Glomerular visceral epithelial cell (primary cell): ENCODE data around the gene ZSCAN10.
A peak's percentile ranks its signal among the peaks of the same experiment; 100 is the strongest.

Experiments
- DNase-seq: peaks from one replicate; pipeline ENCODE4 v3.0.0-alpha.2; 2016; ENCODE audit errors: extremely low spot score

ZSCAN10 gene

DNA sequence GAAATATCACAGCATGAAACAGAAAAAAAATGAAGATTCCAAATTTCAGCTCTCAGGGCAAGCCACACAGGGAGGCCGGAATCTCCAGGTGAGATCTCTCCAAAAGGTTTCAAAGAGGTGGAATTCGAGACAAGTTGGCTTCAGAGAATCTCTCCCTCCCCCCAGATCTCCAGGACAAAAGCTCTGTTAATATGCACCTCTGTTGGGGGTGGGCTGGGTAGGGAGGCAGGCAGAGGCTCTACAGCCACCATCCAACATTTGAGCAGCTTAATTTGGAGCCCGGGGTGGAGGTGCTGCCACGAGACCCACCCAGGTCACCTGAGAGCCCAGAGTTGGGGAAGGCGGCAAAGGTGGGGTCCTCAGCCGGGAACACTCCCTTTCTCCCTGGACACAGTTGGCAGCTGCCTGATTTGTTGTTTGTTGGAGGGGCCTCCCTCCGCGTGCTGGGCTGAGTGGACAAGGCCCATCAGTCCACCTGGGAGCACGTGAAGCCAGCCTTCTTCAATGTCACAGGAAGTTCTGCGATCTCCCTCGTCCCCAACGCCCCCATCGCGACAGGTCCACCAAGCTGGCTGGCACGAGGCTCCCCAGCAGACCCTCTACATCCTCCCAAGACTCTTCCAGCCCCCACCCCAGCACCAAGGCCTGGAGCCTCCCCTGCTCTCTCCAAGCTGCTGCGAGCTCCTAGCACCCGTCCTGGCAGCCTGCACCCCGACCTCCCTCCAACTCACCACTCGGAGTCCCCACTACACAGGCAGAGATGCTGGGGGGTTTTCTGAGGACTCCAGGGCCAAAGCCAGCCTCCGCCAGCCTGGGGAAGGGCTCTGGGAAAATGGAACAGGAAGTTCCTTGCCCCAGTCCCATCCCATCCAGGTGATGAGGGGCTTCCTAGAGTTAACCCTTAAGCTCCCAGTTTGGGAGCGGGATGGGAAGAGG is at the start of gene ZSCAN10:
Gene ZSCAN10 (minus strand): TSS at position 836 of the 936 bp plus-strand sequence. CDS start 6,357 bp downstream, outside the sequence.
- no peak for DNase-seq

DNA sequence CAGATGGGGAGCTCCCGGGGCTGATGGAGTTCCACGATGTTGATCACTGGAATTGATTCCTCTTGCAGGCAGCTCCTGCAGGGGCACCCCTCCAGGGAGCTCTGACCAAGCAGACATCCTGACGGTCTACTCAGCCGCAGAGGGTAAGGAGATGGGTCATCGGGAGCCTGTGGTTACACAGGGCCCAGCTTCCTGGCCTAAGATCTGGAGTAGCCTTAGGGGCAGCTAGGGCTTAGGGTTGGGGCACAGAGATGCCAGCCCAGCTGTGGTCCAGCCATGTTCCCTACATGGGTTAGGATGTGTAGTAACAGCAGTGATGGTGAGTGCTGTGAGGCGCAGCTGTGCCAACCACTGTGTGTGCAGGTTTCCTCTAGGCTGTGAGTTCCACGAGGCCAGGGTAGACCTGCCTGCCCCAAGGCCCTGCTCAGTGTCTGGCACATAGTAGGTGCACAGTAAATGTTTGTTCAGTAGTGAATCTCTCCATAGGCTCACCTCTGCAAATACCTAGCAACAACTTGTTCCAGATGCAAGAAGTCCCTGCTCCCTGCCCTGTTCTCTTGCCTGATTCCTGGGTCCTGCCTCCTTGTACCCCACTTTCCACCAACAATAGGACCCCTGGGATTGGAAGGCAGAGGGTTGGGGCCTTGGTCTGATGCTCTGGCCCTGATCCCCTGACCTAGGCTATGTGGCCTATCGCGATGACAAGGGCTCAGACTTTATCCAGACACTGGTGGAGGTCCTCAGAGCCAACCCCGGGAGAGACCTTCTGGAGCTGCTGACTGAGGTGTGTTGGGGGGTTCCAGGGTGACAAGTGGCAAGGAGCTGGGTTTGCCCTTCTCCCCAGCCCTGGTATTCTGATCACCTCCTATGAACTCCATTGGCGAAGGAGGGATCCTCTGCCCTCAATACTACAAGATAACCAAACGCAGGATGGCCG is 49.4 kb upstream of the ZSCAN10 start:
- DNase-seq, result no peak

DNA sequence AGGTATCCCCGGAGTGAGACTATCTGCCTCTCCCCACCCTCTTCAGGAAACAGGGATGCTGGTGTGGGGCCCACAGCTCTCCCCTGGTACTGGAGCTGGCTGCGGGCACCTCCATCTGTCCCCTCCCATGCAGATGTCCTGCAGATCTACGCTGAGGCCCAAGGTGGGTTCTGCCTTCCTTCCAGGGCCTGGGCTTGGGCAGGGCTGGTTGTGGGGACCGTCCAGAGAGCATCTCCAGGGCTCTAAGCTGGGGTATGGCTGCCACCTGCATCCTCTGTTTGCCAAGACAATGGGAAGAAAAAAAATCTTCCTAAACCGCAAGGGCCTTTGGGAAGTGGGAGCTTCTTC is 48.6 kb upstream of the ZSCAN10 start:
- no peak for DNase-seq

DNA sequence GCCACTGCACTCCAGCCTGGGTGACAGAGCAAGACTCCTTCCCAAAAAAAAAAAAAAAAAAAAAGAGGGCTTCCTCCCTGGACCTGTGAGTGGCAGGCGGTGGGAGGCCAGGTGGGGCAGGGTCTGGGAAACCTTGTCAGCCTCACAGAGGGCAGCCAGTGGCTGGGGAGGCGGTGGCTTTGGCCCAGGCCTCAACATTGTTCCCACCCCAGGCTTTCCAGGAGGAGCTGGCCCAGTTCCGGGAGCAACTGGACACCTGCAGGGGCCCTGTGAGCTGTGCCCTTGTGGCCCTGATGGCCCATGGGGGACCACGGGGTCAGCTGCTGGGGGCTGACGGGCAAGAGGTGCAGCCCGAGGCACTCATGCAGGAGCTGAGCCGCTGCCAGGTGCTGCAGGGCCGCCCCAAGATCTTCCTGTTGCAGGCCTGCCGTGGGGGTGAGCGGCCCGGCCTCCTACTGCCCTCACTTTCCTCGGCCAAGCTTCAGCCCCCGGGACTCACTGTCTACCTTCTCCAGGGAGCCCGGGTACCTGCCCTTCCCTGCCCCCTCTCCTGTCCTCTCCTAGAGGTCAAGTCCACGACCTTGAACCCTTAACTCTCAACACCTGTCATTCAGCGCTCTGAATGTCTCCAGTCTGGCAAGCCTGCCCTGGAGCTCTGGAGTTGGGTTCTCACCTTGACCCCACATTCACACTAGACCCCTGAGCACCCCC is 48.1 kb upstream of the ZSCAN10 start:
- DNase-seq, result no peak

DNA sequence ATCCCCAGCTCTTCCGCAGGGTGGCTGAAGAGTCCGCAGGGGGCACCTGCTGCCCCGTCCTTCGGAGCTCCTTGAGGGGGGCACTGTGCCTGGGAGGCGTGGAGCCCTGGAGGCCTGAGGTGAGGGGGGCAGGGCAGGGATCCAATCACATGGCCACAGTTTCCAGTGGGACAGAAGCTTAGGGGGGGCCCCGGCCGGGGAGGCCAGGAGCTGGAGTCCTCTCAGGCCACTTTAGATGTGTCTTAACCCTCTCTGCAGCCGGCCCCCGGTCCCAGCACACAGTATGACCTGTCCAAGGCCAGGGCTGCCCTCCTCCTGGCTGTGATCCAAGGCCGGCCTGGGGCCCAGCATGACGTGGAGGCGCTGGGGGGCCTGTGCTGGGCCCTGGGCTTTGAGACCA is 46.6 kb upstream of the ZSCAN10 start:
- DNase-seq, result no peak

GRCh38 chr16:3145151-3145550 is 46.1 kb upstream of the ZSCAN10 start:
- DNase-seq, result no peak

- DNase-seq, result no peak
Measured at GRCh38 chr16:3144321-3144983, 45.4 kb upstream of the ZSCAN10 start.

- DNase-seq, result no peak
Measured at GRCh38 chr16:3143598-3144320, 44.7 kb upstream of the ZSCAN10 start.

DNA sequence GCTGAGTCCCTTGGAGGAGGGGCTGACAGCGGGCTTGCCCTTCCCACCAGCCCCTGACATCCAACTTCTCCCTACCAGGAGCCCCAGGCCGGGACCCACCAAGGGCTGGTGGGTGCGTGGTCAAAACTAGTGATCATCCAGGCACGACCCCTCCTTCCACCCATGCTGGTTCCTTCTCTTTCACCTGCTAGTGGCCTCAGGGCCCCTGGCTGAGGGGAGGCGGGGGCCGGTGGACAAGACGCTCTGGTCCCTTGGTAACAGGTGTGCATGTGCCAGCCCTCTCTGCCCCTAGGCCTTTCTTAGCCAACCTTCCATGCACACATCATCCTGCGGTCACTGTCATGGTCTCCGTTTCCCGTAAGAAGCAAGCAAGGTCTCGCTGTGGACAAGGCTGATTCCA is 44.1 kb upstream of the ZSCAN10 start:
- no peak for DNase-seq

DNA sequence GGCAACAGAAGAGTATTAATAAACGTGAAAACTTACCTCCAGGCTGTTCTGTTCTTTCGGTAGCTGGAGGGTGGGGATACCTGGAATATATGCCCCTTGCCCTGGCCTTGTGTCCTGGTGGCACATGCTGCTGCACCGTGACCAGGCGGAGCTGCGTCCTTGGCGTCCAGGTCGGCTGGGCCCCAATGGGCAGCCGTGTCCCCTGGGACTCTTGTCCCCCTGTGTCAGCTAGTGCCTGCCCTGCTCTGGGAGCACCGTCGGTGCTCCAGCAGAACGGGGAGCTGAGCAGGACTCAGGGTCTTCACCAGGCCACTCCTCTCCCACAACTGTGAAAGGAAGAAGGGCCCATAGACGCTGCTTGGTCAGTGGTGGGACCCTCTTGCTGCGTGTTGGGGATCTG is 43.7 kb upstream of the ZSCAN10 start:
- no peak for DNase-seq

DNA sequence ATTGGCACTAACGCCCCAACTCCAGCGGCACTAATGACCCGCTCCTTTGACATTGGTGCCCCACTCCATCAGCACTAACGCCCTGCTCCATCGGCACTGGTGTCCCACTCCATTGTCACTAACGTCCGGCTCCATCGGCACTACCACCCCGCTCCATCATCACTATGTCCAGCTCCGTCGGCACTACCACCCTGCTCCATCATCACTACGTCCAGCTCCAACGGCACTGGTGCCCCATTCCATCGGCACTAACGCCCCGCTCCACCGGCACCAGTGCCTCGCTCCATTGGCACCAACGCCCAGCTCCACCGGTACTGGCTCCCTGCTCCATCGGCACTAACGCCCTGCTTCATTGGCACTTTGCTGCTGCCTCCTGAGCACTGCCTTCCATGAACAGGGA is 43.2 kb upstream of the ZSCAN10 start:
- no peak for DNase-seq

- no peak for DNase-seq
Measured at GRCh38 chr16:3141781-3142311, 42.8 kb upstream of the ZSCAN10 start.

GRCh38 chr16:3140603-3141427 is 41.7 kb upstream of the ZSCAN10 start:
- no peak for DNase-seq

- peak; percentile 37 for DNase-seq
Measured at GRCh38 chr16:3139561-3139960, 40.5 kb upstream of the ZSCAN10 start.

GRCh38 chr16:3138823-3139426 is 39.8 kb upstream of the ZSCAN10 start:
- DNase-seq, result no peak

DNA sequence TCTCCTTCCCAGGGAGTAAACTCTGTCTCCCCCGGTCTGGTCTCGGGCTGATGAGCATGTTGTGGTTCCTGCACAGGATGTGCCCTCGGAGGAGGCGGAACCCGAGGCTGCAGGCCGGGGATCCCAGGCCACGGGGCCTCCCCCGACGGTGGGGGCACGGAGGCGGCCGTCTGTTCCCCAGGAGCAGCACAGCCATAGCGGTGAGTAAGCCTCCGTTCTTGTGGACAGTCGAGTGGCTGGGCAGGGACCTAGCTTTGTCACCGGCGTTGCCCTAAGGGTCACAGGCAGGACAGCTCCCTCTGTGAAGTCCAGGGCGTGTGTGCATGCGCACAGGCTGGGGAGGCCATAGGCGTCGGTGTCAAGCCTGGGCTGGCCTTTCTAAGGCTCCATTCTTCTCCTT is 39.2 kb upstream of the ZSCAN10 start:
- peak; percentile 20 for DNase-seq

DNA sequence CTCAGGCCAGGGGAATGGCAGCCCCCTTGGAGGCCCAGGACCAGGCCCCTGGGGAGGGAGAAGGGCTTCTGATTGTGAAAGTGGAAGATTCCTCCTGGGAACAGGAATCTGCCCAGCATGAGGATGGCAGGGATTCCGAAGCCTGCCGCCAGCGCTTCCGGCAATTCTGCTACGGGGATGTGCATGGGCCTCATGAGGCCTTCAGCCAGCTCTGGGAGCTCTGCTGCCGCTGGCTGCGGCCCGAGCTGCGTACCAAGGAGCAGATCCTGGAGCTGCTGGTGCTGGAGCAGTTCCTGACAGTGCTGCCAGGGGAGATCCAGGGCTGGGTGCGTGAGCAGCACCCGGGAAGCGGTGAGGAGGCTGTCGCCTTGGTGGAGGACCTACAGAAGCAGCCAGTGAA is 38.2 kb upstream of the ZSCAN10 start:
- DNase-seq, result no peak

GRCh38 chr16:3135126-3135715 is 36.1 kb upstream of the ZSCAN10 start:
- DNase-seq, result no peak
